Endothelial cell (in vitro differentiated cells): Measurements from ENCODE around the gene LSS. TPM values are rescaled to one million over a fixed set of nuclear protein-coding genes. Genes with fewer than 3 reads are reported as not detected.

Experiments used
- DNase-seq: peaks from one replicate; pipeline ENCODE4 v3.0.0; 2021; ENCODE audit warnings: low spot score
- H3K27ac Mint-ChIP-seq: one replicate; pipeline ENCODE4 v1.8.0; 2021; ENCODE audit warnings: mixed read lengths, inconsistent platforms; ENCODE audit not compliant: unreplicated experiment
- H3K27me3 Mint-ChIP-seq: one replicate; pipeline ENCODE4 v1.8.0; 2021; ENCODE audit warnings: mild to moderate bottlenecking, moderate library complexity, mixed read lengths, inconsistent platforms; ENCODE audit not compliant: unreplicated experiment
- H3K36me3 Mint-ChIP-seq: one replicate; pipeline ENCODE4 v1.8.0; 2021; ENCODE audit warnings: mild to moderate bottlenecking, low read depth, mixed read lengths, inconsistent platforms; ENCODE audit not compliant: unreplicated experiment
- H3K4me1 Mint-ChIP-seq: one replicate; pipeline ENCODE4 v1.8.0; 2021; ENCODE audit warnings: mild to moderate bottlenecking, mixed read lengths, inconsistent platforms; ENCODE audit not compliant: unreplicated experiment
- H3K4me3 Mint-ChIP-seq: one replicate; pipeline ENCODE4 v1.8.0; 2021; ENCODE audit warnings: mild to moderate bottlenecking, mixed read lengths, inconsistent platforms; ENCODE audit not compliant: unreplicated experiment
- H3K9me3 Mint-ChIP-seq: one replicate; pipeline ENCODE4 v1.8.0; 2021; ENCODE audit warnings: mixed read lengths, inconsistent platforms; ENCODE audit not compliant: unreplicated experiment
- long read RNA-seq: library from polyadenylated mRNA; unstranded; transcript quantifications from one replicate; pipeline ENCODE4 v2.0.0, GENCODE V29; 2020; ENCODE audit not compliant: unreplicated experiment
- total RNA-seq: library from RNA; stranded (reverse); fragmentation: NEBNext Ultra II Directional; extraction: Animal tissue kit (Norgen Biotek cat#: 25700); gene quantifications from one replicate; pipeline ENCODE4 v1.2.1, GENCODE V29; 2021; ENCODE audit not compliant: unreplicated experiment
- TF ChIP-seq, protein P1 (sequence below): fragments of 200-600 bp; sonication (generic); IDR thresholded peaks from one replicate; pipeline ENCODE4 v1.5.0; 2021; ENCODE audit warnings: antibody characterized with exemption; ENCODE audit not compliant: unreplicated experiment

The LSS gene
- 157 TPM for total RNA-seq
- long read RNA-seq, full-length matches to known transcripts = 12 of 24 reads
- long read RNA-seq, partial matches to known transcripts = 2 of 24 reads
- long read RNA-seq, other reads (novel, unspliced or antisense) = 10 of 24 reads

DNA sequence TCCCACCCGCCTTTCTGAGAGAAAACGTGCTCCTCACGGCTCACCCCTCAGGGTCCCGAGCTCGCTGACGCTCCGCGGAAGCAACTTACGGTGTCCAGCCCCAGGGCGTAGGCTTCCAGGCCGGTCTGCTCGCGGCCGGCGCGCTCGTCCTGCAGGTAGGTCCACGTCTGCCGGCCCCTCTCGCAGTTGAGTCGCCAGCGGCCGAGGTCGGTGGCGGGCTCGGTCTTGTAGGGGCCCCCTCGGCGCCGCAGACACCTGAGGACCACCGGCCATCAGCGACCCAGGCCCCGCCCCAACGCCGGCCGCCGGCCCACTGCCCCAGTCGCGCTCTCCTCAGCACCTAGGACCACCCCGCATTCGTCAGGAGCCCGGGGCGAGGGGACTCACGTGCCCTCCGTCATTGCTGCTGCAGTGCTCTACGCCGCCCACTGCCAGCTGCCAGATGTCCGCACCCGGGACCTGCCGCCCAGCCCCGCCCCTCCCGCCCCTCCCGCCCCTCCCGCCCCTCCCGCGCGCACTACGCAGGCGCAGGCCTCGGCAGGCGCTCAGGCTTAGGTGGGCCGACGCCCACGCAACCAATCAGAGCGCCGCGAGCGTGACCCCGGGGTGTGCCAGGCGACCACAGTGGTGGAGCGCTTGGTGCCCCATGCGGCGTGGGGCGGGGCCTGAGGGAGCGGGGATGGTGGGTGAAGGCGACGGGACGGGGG, at the start of gene LSS:
LSS (minus strand) TSS at position 430 of the 707 bp plus-strand sequence; CDS start at position 401, 29 bp downstream.
- Mint-ChIP-seq H3K4me1 (peaks cover 30% of the 10 kb centered on the region), H3K4me3 (peak within 1 kb of the TSS; percentile 96), H3K27ac (no peak within 1 kb of the TSS), H3K9me3 (no peaks in the 10 kb centered on the region), H3K27me3 (peaks cover 1% of the 10 kb centered on the region), H3K36me3 (peaks cover 40% of the 10 kb centered on the region)
- TF ChIP-seq, protein P1, sequence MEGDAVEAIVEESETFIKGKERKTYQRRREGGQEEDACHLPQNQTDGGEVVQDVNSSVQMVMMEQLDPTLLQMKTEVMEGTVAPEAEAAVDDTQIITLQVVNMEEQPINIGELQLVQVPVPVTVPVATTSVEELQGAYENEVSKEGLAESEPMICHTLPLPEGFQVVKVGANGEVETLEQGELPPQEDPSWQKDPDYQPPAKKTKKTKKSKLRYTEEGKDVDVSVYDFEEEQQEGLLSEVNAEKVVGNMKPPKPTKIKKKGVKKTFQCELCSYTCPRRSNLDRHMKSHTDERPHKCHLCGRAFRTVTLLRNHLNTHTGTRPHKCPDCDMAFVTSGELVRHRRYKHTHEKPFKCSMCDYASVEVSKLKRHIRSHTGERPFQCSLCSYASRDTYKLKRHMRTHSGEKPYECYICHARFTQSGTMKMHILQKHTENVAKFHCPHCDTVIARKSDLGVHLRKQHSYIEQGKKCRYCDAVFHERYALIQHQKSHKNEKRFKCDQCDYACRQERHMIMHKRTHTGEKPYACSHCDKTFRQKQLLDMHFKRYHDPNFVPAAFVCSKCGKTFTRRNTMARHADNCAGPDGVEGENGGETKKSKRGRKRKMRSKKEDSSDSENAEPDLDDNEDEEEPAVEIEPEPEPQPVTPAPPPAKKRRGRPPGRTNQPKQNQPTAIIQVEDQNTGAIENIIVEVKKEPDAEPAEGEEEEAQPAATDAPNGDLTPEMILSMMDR = no peak
- DNase-seq = peak; percentile 99

DNA sequence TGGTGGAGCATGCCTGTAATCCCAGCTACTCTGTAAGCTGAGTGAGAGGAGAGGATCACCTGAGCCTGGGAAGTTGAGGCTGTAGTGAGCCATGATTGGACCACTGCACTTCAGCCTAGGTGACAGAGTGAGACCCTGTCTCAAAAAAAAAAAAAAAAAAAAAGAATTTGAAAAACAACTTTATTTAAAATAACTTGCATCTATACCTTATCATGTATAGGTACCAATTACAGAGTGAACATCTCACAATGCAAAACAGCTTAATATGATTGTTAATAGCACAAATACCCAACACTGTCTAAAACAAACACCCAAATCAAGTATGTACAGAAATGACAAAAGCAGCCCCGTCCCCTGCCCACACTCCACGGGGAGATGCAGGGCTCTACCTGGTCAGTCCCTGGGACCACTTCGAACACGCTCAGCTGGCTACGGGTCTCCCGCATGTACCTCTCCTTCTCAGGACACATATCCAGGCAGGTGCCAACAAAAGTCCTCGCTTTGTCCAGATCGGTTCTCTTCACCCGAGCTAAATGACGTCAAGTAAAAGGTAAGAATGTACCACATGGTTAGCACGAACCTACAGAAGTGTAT, 46.3 kb upstream of the LSS start:
- H3K36me3 Mint-ChIP-seq = peaks cover 46% of the 10 kb centered on the region
- no peak overlapping the region for H3K4me3 Mint-ChIP-seq
- H3K4me1 Mint-ChIP-seq = no peaks in the 10 kb centered on the region
- no peaks in the 10 kb centered on the region for H3K9me3 Mint-ChIP-seq
- H3K27me3 Mint-ChIP-seq = peaks cover 2% of the 10 kb centered on the region
- no peak overlapping the region for H3K27ac Mint-ChIP-seq
- no peak for DNase-seq
- TF ChIP-seq, protein P1 = no peak

DNA sequence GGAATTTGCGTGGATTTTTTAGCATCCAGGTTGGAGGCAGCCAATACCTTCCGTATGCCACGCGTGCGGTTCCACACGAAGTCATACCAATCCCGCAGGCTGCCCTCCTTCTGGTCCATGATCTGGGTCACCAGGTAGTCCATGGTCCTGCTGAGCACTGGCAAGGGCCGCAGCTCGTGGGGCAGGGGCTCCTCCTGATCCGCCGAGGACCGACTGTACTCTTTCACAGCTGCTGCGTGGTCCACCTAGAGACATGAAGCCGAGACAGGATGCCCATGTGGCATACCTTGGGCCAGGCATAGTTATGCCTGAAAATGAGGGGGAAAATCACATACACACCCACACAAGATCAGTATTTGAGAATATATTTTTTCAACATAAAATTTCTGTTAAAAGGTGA, 44.8 kb upstream of the LSS start:
- Mint-ChIP-seq H3K4me1 (no peaks in the 10 kb centered on the region), H3K36me3 (peaks cover 41% of the 10 kb centered on the region), H3K9me3 (no peaks in the 10 kb centered on the region), H3K4me3 (no peak overlapping the region), H3K27me3 (peaks cover 2% of the 10 kb centered on the region), H3K27ac (no peak overlapping the region)
- no peak for DNase-seq
- TF ChIP-seq, protein P1 = no peak

DNA sequence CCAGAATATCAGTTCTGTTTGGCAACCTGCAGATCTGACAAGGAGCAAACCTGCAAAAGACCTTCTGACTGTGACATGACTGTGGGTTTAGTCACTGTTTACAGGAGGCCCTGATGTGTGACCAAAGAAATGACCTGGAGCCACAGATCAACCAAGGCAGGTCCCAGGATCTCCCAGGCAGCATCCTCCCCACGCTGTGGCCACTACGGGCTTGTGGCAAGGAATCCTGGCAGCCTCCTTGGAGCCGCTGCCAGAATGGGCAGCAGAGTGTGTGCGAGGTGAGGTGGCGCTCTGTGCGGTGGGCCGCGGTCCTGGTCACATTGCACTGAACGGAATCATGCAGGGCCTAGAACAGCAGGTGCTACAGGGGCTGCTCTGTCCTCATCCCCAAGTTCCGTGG, 40.9 kb upstream of the LSS start:
- H3K27me3 Mint-ChIP-seq = peaks cover 2% of the 10 kb centered on the region
- no peak for DNase-seq
- H3K4me3 Mint-ChIP-seq = no peak overlapping the region
- TF ChIP-seq, protein P1 = no peak
- H3K36me3 Mint-ChIP-seq = peaks cover 44% of the 10 kb centered on the region
- no peaks in the 10 kb centered on the region for H3K9me3 Mint-ChIP-seq
- no peaks in the 10 kb centered on the region for H3K4me1 Mint-ChIP-seq
- H3K27ac Mint-ChIP-seq = no peak overlapping the region

DNA sequence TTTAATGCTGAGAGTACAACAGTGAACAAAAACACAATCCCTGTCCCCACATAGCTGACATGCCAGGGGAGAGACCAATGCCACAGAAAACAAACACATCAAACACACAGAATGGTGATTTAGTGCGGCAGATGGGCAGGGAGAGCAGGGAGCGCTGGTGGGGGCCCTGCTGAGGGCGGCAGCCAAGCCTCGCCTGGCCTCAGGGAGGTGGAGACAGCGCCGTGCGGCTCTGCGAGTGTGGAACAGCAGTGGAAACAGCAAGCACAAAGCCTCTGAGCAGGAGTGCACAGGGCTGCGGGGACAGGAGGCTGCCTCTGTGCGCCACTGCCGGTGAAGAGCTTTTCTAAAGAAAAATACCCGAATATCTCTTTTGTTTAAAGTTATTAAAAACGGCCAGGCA, 39.8 kb upstream of the LSS start:
- TF ChIP-seq, protein P1 = no peak
- no peak overlapping the region for H3K27ac Mint-ChIP-seq
- H3K36me3 Mint-ChIP-seq = peaks cover 41% of the 10 kb centered on the region
- H3K27me3 Mint-ChIP-seq = no peaks in the 10 kb centered on the region
- H3K4me3 Mint-ChIP-seq = peak overlapping the region; percentile 59
- DNase-seq = no peak
- no peaks in the 10 kb centered on the region for H3K9me3 Mint-ChIP-seq
- no peaks in the 10 kb centered on the region for H3K4me1 Mint-ChIP-seq
